NCI-H1048 (cell line): ENCODE results near the gene ZNF319.

ENCODE experiments used
- DNase-seq: peaks from one replicate; lab custom pipeline; 2025; lab: John Stamatoyannopoulos, UW

The ZNF319 gene

GRCh38 chr16:57999971-58000705 is at the start of gene ZNF319:
ZNF319 (minus strand) TSS chr16:58000672; CDS start chr16:57998265, 2,407 bp downstream.
- DNase-seq: no peak

DNA sequence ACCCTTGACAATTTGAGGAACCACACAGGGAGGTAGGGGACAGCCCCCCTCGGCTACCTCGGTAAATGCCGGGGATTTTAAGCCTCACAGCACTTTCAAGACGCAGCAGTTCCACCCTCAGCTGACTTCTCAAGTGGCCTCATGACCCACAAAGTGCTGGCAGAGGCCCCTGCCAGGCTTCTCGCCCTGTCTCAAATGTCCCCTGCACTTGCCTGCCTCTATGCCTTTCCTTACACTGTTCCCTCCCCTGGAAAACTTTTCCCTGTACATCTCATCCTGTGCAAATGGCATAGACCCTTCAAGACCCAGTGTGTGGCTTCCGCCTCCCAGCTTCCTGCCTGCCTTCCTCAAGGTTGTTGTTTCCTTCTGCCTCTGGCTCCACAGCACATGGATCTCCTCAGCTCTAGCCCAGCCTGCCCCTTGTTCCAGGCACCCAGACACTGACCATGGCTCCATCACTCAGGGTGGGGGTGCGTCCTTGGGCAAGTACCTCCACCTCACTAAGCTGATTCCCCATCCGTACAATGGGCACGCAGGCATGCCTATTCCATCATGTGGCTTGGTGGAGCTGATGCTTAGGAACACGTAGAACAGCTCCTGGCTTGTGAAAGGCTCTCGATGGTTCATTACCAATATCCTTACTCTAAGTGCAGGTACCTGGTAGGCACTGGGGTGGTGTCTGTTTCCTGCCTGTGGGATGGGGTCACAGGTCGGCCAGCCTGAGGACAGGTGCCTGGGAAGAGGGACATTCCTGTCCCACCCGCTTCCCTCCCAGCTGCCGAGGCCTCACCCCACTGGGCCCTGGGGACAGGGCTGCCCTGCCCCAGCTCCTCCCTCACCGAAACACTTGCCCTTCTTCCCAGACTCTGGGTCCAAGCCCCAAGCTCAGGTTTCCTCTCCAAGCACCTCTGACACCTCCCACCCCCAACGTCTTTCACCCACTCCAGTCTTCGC is 49.0 kb upstream of the ZNF319 start:
- no peak for DNase-seq

- no peak for DNase-seq
Measured at GRCh38 chr16:58048494-58049231, 48.2 kb upstream of the ZNF319 start.

GRCh38 chr16:58047557-58048348 is 47.3 kb upstream of the ZNF319 start:
- no peak for DNase-seq

DNA sequence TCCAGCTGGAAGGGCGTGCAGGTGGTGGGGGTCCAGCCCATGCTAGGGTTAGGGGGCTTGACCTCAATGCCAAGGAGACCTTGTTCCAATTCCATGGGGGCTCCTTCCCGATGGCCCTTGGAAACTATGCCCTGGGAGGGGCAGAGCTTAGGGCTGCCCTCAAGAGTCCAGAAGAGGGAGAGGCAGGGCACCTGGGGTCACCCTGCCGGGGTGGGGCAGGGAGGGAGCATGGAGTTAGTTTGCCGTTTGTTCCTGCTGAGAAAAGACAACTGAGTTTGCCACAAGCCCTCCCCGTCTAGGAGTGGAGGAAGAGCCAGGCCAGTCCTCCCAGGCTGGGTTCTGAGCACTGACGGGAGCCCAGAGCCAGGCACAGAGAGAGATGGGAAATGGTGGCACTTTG is 46.5 kb upstream of the ZNF319 start:
- DNase-seq: no peak

GRCh38 chr16:58046054-58046881 is 45.8 kb upstream of the ZNF319 start:
- DNase-seq: no peak

- DNase-seq: no peak
Measured at GRCh38 chr16:58045096-58045495, 44.6 kb upstream of the ZNF319 start.

- no peak for DNase-seq
Measured at GRCh38 chr16:58044266-58045019, 44.0 kb upstream of the ZNF319 start.

DNA sequence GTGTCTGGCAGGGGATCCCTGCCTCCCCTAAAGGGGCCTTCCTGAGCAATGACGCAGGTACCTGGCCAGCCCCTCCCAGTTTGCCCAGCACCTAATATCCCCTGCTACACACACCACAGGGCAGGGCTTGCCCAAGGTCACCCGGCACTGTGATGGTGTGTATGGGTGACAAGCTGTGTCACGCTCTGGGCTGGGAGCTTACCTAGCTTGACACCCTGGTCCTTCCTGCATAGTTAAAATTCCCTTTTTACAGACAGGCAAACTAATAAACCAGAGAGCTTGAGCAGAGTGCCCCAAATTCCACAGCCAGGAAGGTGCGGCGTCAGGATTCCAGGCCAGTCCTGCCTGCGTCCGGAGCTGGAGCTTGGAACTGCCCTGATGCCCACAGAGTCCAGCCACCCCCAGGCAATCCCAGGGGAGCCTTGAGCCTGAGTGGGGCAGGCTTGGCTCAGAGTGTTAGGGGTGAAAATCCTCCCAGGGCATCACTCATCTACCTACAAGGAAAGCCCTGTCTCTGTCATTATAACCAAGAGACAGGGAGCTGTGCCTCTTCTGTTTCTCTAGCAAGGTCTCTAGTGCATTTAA is 43.2 kb upstream of the ZNF319 start:
- no peak for DNase-seq

DNA sequence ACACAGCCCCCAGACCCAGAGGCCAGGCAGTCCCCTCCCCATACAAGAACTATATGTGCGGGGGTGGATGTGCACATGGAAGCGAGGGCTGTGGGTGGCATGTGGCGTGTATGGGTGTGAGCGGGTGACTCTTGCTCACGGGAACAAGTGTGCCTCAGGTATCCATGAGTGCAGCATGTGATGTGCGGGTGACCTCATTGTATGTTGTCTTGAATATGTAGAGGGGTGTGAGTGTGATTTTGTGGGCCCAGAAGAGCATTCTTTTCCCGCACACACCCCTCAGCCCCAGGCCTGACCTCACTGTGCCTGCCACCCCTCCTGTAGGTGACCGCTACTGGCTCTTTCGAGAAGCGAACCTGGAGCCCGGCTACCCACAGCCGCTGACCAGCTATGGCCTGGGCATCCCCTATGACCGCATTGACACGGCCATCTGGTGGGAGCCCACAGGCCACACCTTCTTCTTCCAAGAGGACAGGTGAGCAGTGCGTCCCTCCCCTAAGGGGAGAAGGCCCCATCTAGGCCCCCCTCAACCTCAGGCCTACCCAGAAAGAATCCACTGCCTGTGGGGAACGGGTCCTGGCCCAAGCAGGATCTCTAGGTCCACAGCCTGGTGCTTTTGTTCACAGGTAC is 42.5 kb upstream of the ZNF319 start:
- no peak for DNase-seq

DNA sequence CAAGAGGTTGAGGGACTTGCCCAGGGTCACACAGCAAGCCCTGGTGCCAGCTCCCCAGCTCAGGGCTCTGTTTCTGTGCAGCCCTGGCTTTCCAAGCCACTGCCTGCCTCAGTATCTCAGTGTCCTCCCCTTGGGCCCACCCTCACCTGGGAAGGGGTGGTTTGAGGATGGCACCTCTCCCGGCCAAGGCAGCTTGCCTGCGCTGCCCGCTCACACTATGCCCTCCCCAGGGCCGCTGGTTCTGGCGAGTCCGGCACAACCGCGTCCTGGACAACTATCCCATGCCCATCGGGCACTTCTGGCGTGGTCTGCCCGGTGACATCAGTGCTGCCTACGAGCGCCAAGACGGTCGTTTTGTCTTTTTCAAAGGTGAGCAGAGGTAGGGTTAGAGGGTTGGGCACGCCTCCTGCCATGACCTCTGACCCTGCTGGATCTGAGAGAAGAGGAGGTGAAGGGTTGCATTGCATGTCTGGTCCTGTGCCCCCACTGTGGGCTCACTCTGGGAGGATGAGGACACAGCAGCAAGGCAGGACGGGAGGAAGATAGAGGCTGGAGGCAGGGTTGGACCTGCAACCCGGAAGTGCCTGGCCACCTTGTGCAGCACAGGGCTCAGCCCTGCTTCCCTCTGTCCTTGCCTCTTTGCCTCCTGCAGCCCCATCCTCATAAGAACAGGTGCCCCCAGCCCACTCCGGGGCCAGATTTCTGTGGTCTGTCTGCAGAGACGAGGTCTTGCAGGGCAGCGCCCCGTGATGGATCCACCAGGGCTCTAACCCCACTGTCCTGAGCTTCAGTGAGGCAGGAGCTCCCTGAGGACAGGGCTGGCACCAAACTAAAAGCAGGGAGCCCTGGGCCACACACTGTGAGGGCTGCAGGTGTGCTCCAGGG is 41.8 kb upstream of the ZNF319 start:
- DNase-seq: no peak

DNA sequence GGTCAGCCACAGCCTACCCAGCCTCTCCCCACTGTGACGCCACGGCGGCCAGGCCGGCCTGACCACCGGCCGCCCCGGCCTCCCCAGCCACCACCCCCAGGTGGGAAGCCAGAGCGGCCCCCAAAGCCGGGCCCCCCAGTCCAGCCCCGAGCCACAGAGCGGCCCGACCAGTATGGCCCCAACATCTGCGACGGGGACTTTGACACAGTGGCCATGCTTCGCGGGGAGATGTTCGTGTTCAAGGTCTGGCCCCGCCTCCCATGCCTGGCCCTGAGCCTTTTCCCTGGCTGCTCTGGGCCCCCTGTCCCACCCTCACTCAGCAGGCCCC is 41.1 kb upstream of the ZNF319 start:
- DNase-seq: no peak

DNA sequence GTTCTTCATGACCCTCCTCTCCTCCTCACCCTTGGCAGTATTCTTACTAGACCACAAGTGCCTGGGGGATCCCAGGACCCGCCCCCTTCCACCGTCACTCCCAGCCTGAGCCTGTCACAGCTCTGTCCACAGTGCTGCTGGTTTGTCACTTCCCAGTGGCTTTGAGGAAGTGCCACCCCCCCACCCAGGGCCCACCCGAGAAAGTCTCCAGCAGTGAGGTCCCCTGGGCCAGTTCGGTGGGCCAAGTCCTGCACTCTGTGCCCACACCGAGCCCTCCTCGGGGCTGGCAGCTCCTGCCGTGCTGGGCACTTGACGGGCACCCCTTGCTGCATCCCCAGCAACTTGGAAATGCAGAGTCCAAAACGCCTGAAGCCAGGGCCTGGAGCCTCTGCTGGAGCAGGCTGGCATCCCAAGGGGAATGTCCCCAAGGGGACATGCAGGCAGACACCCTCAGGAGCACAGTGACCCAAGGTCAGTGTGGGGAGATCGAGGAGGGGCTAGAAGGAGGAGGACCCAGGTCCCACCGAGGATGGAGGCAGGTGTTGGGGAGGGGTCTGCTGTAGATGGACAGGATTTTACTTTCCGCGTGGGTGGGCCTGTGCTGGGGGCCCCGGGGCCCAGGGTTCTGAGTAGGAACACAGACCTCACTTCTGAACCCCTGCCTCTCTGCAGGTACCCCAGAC is 40.6 kb upstream of the ZNF319 start:
- DNase-seq: no peak

DNA sequence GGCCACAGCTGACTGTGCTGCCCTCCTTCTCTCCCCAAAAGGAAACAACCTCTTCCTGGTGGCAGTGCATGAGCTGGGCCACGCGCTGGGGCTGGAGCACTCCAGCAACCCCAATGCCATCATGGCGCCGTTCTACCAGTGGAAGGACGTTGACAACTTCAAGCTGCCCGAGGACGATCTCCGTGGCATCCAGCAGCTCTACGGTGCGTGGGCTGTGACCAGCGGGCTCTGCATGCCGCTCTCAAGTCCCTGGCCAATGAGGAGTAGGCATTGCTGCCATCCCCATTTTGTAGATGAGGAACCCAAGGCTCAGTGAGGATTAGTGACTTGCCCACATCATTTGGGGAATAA is 40.0 kb upstream of the ZNF319 start:
- DNase-seq: no peak

GRCh38 chr16:58039829-58040495 is 39.5 kb upstream of the ZNF319 start:
- DNase-seq: no peak

DNA sequence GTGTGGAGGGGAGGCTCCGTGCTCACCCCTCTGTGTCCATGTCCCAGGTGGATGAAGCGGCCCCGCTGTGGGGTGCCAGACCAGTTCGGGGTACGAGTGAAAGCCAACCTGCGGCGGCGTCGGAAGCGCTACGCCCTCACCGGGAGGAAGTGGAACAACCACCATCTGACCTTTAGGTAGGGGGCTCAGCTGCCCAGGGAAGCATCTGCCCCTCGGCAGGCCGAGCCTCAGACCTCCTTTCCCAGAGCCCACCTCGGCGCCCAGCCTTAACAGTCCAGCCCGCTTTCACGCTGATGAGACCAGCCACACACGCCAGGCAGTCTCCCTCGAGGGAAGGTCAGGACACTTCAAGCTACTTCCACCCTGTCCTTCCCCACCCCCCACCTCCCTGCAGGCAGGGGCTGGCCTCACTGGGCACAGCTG is 37.8 kb upstream of the ZNF319 start:
- no peak for DNase-seq
